Suprapubic skin (tissue), 4 donors: Measurements from ENCODE around the gene SRD5A1. TPM values are rescaled to one million over a fixed set of nuclear protein-coding genes. Genes with fewer than 3 reads are reported as not detected.

Source experiments
- DNase-seq, 2 donors: peaks; one replicate each; pipeline ENCODE4 v3.0.0-alpha.2; 2019; ENCODE audit warnings: low spot score in 2 of 2
- H3K27ac ChIP-seq: fragments of 200-600 bp; sonication (generic); one replicate; pipeline ENCODE4 v1.5.1; 2019
- H3K27me3 ChIP-seq: fragments of 200-600 bp; sonication (generic); one replicate; pipeline ENCODE4 v1.5.1; 2019
- H3K36me3 ChIP-seq: fragments of 200-600 bp; sonication (generic); one replicate; pipeline ENCODE4 v1.5.1; 2019
- H3K4me1 ChIP-seq: fragments of 200-600 bp; sonication (generic); one replicate; pipeline ENCODE4 v1.5.1; 2019
- H3K4me3 ChIP-seq: fragments of 200-600 bp; sonication (generic); one replicate; pipeline ENCODE4 v1.5.1; 2019; ENCODE audit warnings: mild to moderate bottlenecking
- H3K9me3 ChIP-seq: fragments of 200-600 bp; sonication (generic); one replicate; pipeline ENCODE4 v1.5.1; 2019
- CTCF ChIP-seq, 2 donors: fragments of 200-600 bp in 1 of 2; fragments of 450-650 bp in 1 of 2; sonication (generic) in 1 of 2; IDR thresholded peaks; one replicate each; pipeline ENCODE4 v1.5.1; 2016 to 2019; ENCODE audit warnings: antibody characterized with exemption in 2 of 2, mild to moderate bottlenecking in 1 of 2, moderate library complexity in 1 of 2
- EP300 ChIP-seq: sonication (generic); formaldehyde crosslinking; IDR thresholded peaks from one replicate; pipeline ENCODE4 v1.6.1; 2017; ENCODE audit warnings: antibody characterized with exemption
- POLR2A ChIP-seq, 2 donors: fragments of 450-650 bp; IDR thresholded peaks; one replicate each; pipeline ENCODE4 v1.6.1; 2017; ENCODE audit warnings: antibody characterized with exemption in 2 of 2, mild to moderate bottlenecking in 2 of 2, moderate library complexity in 2 of 2
- POLR2AphosphoS5 ChIP-seq, 3 donors: sonication (generic); formaldehyde crosslinking; IDR thresholded peaks; one replicate each; pipeline ENCODE4 v1.6.1; 2017; ENCODE audit warnings: antibody characterized with exemption in 3 of 3
- WGBS: methylation state at CpG from one replicate; pipeline ENCODE4 v1.1.5; 2018; 5-methylcytosine and 5-hydroxymethylcytosine counted together
- total RNA-seq, 4 donors: library from RNA; depleted of rRNA; stranded (reverse); fragments of >200 nt; gene quantifications; one replicate each; pipeline ENCODE4 v1.1.0, GENCODE V29; 2016

The SRD5A1 gene
- total RNA-seq, 4 donors from 2014 or later = 62.7 to 86.8 (median 74.8) TPM

GRCh38 chr5:6608016-6608415, 25.2 kb upstream of the SRD5A1 start:
- H3K9me3 ChIP-seq = no peaks in the 10 kb centered on the region
- H3K4me3 ChIP-seq = no peak overlapping the region
- DNase-seq = no peak
- TF ChIP-seq EP300 = no peak
- TF ChIP-seq POLR2A (IDR thresholded peaks at IDR 0.05) = no peak
- TF ChIP-seq POLR2AphosphoS5 (IDR thresholded peaks at IDR 0.05) = no peak
- TF ChIP-seq CTCF (IDR thresholded peaks at IDR 0.05) = no peak
- H3K27ac ChIP-seq = no peak overlapping the region
- 97% methylated on average over 3 of the region's 3 CpGs for WGBS
- peaks cover 97% of the 10 kb centered on the region for H3K36me3 ChIP-seq
- no peaks in the 10 kb centered on the region for H3K4me1 ChIP-seq
- no peaks in the 10 kb centered on the region for H3K27me3 ChIP-seq

- H3K36me3 ChIP-seq = peaks cover 96% of the 10 kb centered on the region
- no peaks in the 10 kb centered on the region for H3K9me3 ChIP-seq
- H3K4me3 ChIP-seq = no peak overlapping the region
- no peak overlapping the region for H3K27ac ChIP-seq
- DNase-seq = no peak
- WGBS = 84% methylated on average over 20 of the region's 20 CpGs
- no peaks in the 10 kb centered on the region for H3K27me3 ChIP-seq
- no peaks in the 10 kb centered on the region for H3K4me1 ChIP-seq
- TF ChIP-seq POLR2AphosphoS5 (IDR thresholded peaks at IDR 0.05) (no peak), CTCF (IDR thresholded peaks at IDR 0.05) (no peak), EP300 (no peak), POLR2A (IDR thresholded peaks at IDR 0.05) (no peak)
Observed at GRCh38 chr5:6611334-6612256, 21.6 kb upstream of the SRD5A1 start.

GRCh38 chr5:6615034-6615815, 18.0 kb upstream of the SRD5A1 start:
- TF ChIP-seq CTCF (IDR thresholded peaks at IDR 0.05) (no peak), EP300 (no peak)
- Histone ChIP-seq H3K27ac (no peak overlapping the region), H3K4me3 (no peak overlapping the region), H3K36me3 (peaks cover 93% of the 10 kb centered on the region), H3K4me1 (no peaks in the 10 kb centered on the region), H3K27me3 (no peaks in the 10 kb centered on the region), H3K9me3 (no peaks in the 10 kb centered on the region)
- peak in 1 of 2 donors; percentile 43 for DNase-seq
- 73% methylated on average over 8 of the region's 8 CpGs for WGBS

GRCh38 chr5:6616632-6617031, 16.6 kb upstream of the SRD5A1 start:
- no peaks in the 10 kb centered on the region for H3K4me1 ChIP-seq
- no peaks in the 10 kb centered on the region for H3K9me3 ChIP-seq
- peaks cover 95% of the 10 kb centered on the region for H3K36me3 ChIP-seq
- TF ChIP-seq POLR2AphosphoS5 (IDR thresholded peaks at IDR 0.05) (no peak), EP300 (no peak), CTCF (IDR thresholded peaks at IDR 0.05) (no peak), POLR2A (IDR thresholded peaks at IDR 0.05) (no peak)
- H3K27me3 ChIP-seq = no peaks in the 10 kb centered on the region
- H3K27ac ChIP-seq = no peak overlapping the region
- no peak for DNase-seq
- 84% methylated on average over 6 of the region's 6 CpGs for WGBS
- H3K4me3 ChIP-seq = no peak overlapping the region

GRCh38 chr5:6623228-6623627, 10.0 kb upstream of the SRD5A1 start:
- TF ChIP-seq CTCF (IDR thresholded peaks at IDR 0.05) (no peak), EP300 (no peak), POLR2AphosphoS5 (IDR thresholded peaks at IDR 0.05) (no peak), POLR2A (IDR thresholded peaks at IDR 0.05) (no peak)
- Histone ChIP-seq H3K9me3 (no peaks in the 10 kb centered on the region), H3K27me3 (no peaks in the 10 kb centered on the region), H3K27ac (no peak overlapping the region), H3K4me1 (no peaks in the 10 kb centered on the region), H3K36me3 (peaks cover 81% of the 10 kb centered on the region), H3K4me3 (no peak overlapping the region)
- 85% methylated on average over 4 of the region's 4 CpGs for WGBS
- DNase-seq = no peak
